Measurements from ENCODE around the gene ZNF860.

The ZNF860 gene

DNA sequence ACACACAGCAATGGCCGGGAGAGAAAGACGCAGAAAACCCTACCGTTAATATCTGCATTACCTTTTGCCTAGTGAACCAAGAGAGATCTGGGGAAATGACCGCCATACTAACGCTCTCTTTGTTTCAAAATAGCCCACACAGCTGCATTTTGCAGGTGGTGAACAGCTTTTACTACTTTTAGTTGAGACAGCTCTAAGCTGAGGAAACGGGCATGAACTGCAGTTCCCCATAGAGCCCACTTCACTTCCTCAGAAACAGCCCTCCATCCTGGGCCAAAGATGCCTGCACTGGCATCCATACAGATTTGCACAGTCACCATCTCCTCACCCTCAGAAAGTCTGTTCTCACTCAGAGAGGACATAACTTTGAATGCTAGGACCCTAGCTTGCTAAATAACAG is 45.0 kb downstream of the ZNF860 start:
- DNase-seq (ENCODE audit: insufficient read length, low spot score) (no peak), FAIRE-seq (no peak)
- TF ChIP-seq POU2F2 (IDR thresholded peaks at IDR 0.05; ENCODE audit: low read depth, low read length) (no peak), POLR2AphosphoS5 (IDR thresholded peaks at IDR 0.05; ENCODE audit: low read depth, low read length) (no peak), PAX5 (IDR thresholded peaks at IDR 0.05; ENCODE audit: insufficient read depth, low read length, severe bottlenecking) (no peak), TAF1 (IDR thresholded peaks at IDR 0.05; ENCODE audit: low read depth, low read length) (no peak), POLR2A (IDR thresholded peaks at IDR 0.05; ENCODE audit: low read depth, low read length) (no peak), SPI1 (IDR thresholded peaks at IDR 0.05; ENCODE audit: low read depth, low read length) (no peak)

DNA sequence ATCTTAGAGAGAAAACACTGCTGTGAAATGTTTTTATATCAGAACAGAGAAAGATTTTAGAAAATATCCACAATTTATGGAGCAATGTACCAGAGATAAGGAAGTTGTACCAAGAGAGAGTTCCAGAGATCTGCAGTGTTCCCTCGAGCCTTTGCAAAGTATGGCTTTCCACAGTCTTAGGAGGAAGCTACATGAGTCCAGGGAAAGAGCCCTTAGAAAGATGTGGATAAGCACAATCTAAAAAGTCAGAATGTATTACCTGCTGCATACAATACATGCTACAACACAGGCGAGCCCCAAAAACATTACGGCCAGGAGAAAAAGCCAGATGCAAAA is 56.4 kb downstream of the ZNF860 start:
- TF ChIP-seq POLR2AphosphoS5 (IDR thresholded peaks at IDR 0.05; ENCODE audit: low read depth, low read length) (no peak), TAF1 (IDR thresholded peaks at IDR 0.05; ENCODE audit: low read depth, low read length) (no peak), SPI1 (IDR thresholded peaks at IDR 0.05; ENCODE audit: low read depth, low read length) (no peak), PAX5 (IDR thresholded peaks at IDR 0.05; ENCODE audit: insufficient read depth, low read length, severe bottlenecking) (no peak), POU2F2 (IDR thresholded peaks at IDR 0.05; ENCODE audit: low read depth, low read length) (no peak), POLR2A (IDR thresholded peaks at IDR 0.05; ENCODE audit: low read depth, low read length) (no peak)
- DNase-seq (ENCODE audit: insufficient read length, low spot score), result no peak
- no peak for FAIRE-seq

DNA sequence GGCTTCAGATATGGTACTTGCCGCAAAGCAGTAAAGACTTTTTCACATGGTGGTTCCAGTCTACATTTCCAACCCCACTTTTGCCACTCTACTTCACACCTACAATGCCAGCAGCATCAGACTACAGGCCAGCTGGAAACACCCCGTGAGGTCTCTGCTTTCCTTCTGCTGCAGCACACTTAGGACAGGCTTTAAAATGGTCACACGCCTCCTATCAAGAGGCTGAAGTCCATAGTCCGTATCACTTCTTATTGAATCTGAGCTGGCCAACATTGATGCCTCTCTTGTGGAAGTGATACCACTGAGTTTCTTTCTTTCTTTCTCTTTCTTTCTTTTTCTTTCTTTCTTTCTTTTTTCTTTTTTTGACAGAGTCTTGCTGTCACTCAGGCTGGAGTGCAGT is 59.8 kb downstream of the ZNF860 start:
- no peak for TF ChIP-seq POU2F2 (IDR thresholded peaks at IDR 0.05; ENCODE audit: low read depth, low read length)
- TF ChIP-seq TAF1 (IDR thresholded peaks at IDR 0.05; ENCODE audit: low read depth, low read length), result no peak
- DNase-seq (ENCODE audit: insufficient read length, low spot score) (no peak), FAIRE-seq (no peak)

Data from GM12891 (cell line).